Panc1 (cell line): Measurements from ENCODE around the gene FANK1.

ENCODE experiments used
- POLR2AphosphoS5 ChIP-seq: IDR thresholded peaks from 2 replicates; pipeline ENCODE4 v1.6.1; 2012; ENCODE audit warnings: mild to moderate bottlenecking, low read depth, low read length, moderate library complexity
- SIN3A ChIP-seq: IDR thresholded peaks from 2 replicates; pipeline ENCODE4 v1.6.1; 2012; ENCODE audit warnings: low read depth, mild to moderate bottlenecking, low read length, moderate library complexity, borderline replicate concordance; ENCODE audit not compliant: insufficient read depth
- TCF7L2 ChIP-seq: IDR thresholded peaks from 2 replicates; pipeline ENCODE4 v1.6.1; 2011; ENCODE audit warnings: mild to moderate bottlenecking, low read depth, low read length, inconsistent platforms
- TF ChIP-seq, protein P1 (sequence below): fragments of 450-650 bp; IDR thresholded peaks from 2 replicates; pipeline ENCODE4 v1.5.1; 2017; ENCODE audit warnings: mild to moderate bottlenecking
- TF ChIP-seq, protein P2 (sequence below), 2 experiments: IDR thresholded peaks; 2 replicates each; pipeline ENCODE4 v1.6.1; 2011 to 2012; ENCODE audit warnings: low read depth in 2 of 2, control low read depth in 1 of 2, low read length in 1 of 2, mild to moderate bottlenecking in 1 of 2, moderate library complexity in 1 of 2; ENCODE audit not compliant: insufficient read depth in 1 of 2

DNA sequence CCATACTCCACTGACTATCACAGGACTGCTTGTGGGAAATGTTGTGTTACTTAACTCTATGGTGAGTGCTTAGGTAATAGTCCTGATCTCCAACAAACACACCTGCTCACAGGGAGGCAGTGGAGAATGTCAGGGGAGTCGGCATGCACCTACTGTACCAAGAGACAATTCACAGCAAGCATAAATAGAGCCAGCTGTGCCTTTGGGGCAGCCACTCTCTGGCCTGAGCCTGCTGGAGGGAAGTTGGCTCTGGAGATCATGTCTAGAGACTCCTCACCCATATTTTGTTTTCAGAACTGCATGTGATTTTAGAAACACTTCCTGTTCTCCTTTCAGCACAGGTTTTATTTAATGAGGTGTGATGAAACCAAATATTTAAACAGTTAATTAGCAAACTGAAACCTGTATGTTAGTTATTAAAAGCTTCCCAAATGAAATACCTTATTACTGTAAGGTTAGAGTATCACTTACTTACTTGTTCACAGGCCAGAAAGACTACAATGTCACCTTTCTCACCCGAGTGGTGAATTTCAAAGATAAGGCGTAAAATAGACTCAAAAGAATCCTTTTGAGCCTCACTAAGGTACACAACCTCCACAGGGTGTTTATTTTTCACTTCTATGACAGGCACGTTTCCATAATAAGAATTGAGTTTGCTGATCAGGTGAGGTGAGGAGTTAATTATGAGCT, 37.1 kb upstream of the FANK1 start:
- TF ChIP-seq, protein P1, sequence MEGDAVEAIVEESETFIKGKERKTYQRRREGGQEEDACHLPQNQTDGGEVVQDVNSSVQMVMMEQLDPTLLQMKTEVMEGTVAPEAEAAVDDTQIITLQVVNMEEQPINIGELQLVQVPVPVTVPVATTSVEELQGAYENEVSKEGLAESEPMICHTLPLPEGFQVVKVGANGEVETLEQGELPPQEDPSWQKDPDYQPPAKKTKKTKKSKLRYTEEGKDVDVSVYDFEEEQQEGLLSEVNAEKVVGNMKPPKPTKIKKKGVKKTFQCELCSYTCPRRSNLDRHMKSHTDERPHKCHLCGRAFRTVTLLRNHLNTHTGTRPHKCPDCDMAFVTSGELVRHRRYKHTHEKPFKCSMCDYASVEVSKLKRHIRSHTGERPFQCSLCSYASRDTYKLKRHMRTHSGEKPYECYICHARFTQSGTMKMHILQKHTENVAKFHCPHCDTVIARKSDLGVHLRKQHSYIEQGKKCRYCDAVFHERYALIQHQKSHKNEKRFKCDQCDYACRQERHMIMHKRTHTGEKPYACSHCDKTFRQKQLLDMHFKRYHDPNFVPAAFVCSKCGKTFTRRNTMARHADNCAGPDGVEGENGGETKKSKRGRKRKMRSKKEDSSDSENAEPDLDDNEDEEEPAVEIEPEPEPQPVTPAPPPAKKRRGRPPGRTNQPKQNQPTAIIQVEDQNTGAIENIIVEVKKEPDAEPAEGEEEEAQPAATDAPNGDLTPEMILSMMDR: no peak
- TF ChIP-seq POLR2AphosphoS5 (no peak), TCF7L2 (no peak), SIN3A (no peak)
- TF ChIP-seq, protein P2, sequence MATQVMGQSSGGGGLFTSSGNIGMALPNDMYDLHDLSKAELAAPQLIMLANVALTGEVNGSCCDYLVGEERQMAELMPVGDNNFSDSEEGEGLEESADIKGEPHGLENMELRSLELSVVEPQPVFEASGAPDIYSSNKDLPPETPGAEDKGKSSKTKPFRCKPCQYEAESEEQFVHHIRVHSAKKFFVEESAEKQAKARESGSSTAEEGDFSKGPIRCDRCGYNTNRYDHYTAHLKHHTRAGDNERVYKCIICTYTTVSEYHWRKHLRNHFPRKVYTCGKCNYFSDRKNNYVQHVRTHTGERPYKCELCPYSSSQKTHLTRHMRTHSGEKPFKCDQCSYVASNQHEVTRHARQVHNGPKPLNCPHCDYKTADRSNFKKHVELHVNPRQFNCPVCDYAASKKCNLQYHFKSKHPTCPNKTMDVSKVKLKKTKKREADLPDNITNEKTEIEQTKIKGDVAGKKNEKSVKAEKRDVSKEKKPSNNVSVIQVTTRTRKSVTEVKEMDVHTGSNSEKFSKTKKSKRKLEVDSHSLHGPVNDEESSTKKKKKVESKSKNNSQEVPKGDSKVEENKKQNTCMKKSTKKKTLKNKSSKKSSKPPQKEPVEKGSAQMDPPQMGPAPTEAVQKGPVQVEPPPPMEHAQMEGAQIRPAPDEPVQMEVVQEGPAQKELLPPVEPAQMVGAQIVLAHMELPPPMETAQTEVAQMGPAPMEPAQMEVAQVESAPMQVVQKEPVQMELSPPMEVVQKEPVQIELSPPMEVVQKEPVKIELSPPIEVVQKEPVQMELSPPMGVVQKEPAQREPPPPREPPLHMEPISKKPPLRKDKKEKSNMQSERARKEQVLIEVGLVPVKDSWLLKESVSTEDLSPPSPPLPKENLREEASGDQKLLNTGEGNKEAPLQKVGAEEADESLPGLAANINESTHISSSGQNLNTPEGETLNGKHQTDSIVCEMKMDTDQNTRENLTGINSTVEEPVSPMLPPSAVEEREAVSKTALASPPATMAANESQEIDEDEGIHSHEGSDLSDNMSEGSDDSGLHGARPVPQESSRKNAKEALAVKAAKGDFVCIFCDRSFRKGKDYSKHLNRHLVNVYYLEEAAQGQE (IDR thresholded peaks at IDR 0.05; ENCODE audit: insufficient read depth in 1 of 2, low read depth in 2 of 2, low read length in 1 of 2): no peak
